Osteoblast (primary cell): ENCODE results near the gene NELFE. TPM values are rescaled to one million over a fixed set of nuclear protein-coding genes. Genes with fewer than 3 reads are reported as not detected.
"Not testable (repeated sequence)": the region's sequence is repeated elsewhere in the genome, so short reads cannot be mapped to it uniquely, and the experiment has no call there.

ENCODE experiments used
- DNase-seq: peaks from one replicate; pipeline ENCODE4 v3.0.0; 2011; ENCODE audit warnings: low spot score, mixed read lengths; ENCODE audit not compliant: insufficient read length; ENCODE audit errors: missing footprints
- H2AFZ ChIP-seq: 2 replicates; pipeline ENCODE4 v1.6.0; 2011; ENCODE audit warnings: mild to moderate bottlenecking, low read length
- H3K27ac ChIP-seq: 2 replicates; pipeline ENCODE4 v1.5.1; 2011; ENCODE audit warnings: mild to moderate bottlenecking, low read depth, low read length, moderate library complexity
- H3K27me3 ChIP-seq: 2 replicates; pipeline ENCODE4 v1.6.0; 2012; ENCODE audit warnings: mild to moderate bottlenecking, control low read depth, inconsistent platforms, low read length, moderate library complexity; ENCODE audit not compliant: insufficient read depth
- H3K36me3 ChIP-seq: 2 replicates; pipeline ENCODE4 v1.5.1; 2011; ENCODE audit warnings: mild to moderate bottlenecking, low read length, control low read depth, moderate library complexity; ENCODE audit not compliant: insufficient read depth
- H3K4me1 ChIP-seq: 2 replicates; pipeline ENCODE4 v1.5.1; 2011; ENCODE audit warnings: mild to moderate bottlenecking, low read length, control low read depth, moderate library complexity; ENCODE audit not compliant: insufficient read depth
- H3K4me2 ChIP-seq: 2 replicates; pipeline ENCODE4 v1.6.0; 2011; ENCODE audit warnings: mild to moderate bottlenecking, low read length; ENCODE audit not compliant: insufficient read depth
- H3K4me3 ChIP-seq: fragments of 200-600 bp; sonication (generic); 3 replicates; pipeline ENCODE4 v1.5.1; 2012; ENCODE audit warnings: mild to moderate bottlenecking, low read length, inconsistent platforms; ENCODE audit not compliant: insufficient read depth
- H3K79me2 ChIP-seq: 2 replicates; pipeline ENCODE4 v1.6.0; 2012; ENCODE audit warnings: mild to moderate bottlenecking, low read length, control low read depth, inconsistent platforms; ENCODE audit not compliant: insufficient read depth
- H3K9me3 ChIP-seq: 2 replicates; pipeline ENCODE4 v1.5.1; 2011; ENCODE audit warnings: low read depth, low read length, control low read depth
- H4K20me1 ChIP-seq: 2 replicates; pipeline ENCODE4 v1.6.0; 2012; ENCODE audit warnings: mild to moderate bottlenecking, low read length, control low read depth; ENCODE audit not compliant: insufficient read depth
- CTCF ChIP-seq: IDR thresholded peaks from 2 replicates; pipeline ENCODE4 v1.5.1; 2011; ENCODE audit warnings: mild to moderate bottlenecking, low read depth, low read length, moderate library complexity; ENCODE audit errors: extremely low read depth
- total RNA-seq: library from RNA; depleted of rRNA; stranded (reverse); fragments of >200 nt; gene quantifications from 2 replicates; pipeline ENCODE4 v1.2.3, GENCODE V29; 2012

The NELFE gene
- total RNA-seq, 1 donor, result 86.5 TPM

- no peak overlapping the region for H3K27ac ChIP-seq
- H4K20me1 ChIP-seq, result peaks cover 2% of the 10 kb centered on the region
- H3K4me1 ChIP-seq, result no peaks in the 10 kb centered on the region
- H2AFZ ChIP-seq, result no peak overlapping the region
- no peak overlapping the region for H3K4me3 ChIP-seq
- peaks cover 8% of the 10 kb centered on the region for H3K36me3 ChIP-seq
- H3K27me3 ChIP-seq, result no peaks in the 10 kb centered on the region
- peaks cover 9% of the 10 kb centered on the region for H3K79me2 ChIP-seq
- H3K9me3 ChIP-seq, result no peaks in the 10 kb centered on the region
- peak; percentile 13 for DNase-seq
- H3K4me2 ChIP-seq, result no peak overlapping the region
- no peak for TF ChIP-seq CTCF
Observed at GRCh38 chr6:31979238-31979898, 20.6 kb upstream of the NELFE start.

DNA sequence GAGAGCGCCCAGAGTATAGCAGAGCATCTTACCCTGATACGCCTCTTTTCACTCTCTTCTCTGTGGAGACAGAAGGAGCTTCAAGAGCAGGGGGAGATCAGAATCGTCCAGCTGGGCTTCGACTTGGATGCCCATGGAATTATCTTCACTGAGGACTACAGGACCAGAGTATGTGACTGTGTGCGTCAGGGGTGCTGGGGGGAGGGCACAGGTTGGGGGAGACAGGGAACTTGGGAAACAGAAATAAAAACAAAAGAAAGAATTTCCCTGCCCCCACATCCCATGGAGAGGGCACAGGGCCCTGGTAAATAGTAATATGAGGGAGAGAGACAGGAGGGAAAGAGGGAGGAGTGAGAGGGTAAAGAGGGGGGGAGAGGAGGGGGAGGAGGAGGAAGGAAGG lies 20.1 kb upstream of the NELFE start:
- Histone ChIP-seq H3K4me1 (no peaks in the 10 kb centered on the region), H3K9me3 (no peaks in the 10 kb centered on the region), H4K20me1 (peaks cover 2% of the 10 kb centered on the region), H3K36me3 (peaks cover 8% of the 10 kb centered on the region), H3K27ac (no peak overlapping the region), H3K79me2 (peaks cover 13% of the 10 kb centered on the region), H3K4me2 (no peak overlapping the region), H2AFZ (no peak overlapping the region), H3K27me3 (no peaks in the 10 kb centered on the region), H3K4me3 (no peak overlapping the region)
- TF ChIP-seq CTCF, result no peak
- DNase-seq, result peak; percentile 34

DNA sequence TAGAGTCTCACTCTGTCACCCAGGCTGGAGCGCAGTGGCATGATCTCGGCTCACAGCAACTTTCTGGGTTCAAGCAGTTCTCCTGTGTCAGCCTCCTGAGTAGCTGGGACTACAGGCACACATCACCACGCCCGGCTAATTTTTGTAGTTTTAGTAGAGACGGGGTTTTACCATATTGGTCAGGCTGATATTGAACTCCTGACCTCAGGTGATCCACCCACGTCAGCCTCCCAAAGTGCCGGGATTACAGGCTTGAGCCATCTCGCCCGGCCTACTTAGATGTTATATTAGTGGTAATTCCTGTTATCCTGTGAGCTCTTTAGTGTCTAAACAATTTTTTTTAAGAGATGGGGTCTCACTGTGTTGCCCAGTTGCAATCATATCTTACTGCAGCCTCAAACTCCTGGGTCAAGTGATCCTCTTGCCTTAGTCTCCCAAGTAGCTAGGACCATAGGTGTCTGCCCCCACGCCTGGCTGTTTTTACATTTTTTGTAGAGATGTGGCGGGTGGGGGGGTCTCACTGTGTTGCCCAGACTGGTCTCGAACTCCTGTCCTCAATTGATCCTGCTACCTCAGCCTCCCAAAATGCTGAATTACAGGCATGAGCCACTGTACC lies 19.2 kb upstream of the NELFE start:
- H4K20me1 ChIP-seq, result peaks cover 2% of the 10 kb centered on the region
- H3K27ac ChIP-seq, result no peak overlapping the region
- H3K79me2 ChIP-seq, result peaks cover 22% of the 10 kb centered on the region
- H3K27me3 ChIP-seq, result no peaks in the 10 kb centered on the region
- no peak for DNase-seq
- H3K4me3 ChIP-seq, result no peak overlapping the region
- H3K4me2 ChIP-seq, result no peak overlapping the region
- H3K4me1 ChIP-seq, result peaks cover 8% of the 10 kb centered on the region
- no peaks in the 10 kb centered on the region for H3K9me3 ChIP-seq
- peaks cover 8% of the 10 kb centered on the region for H3K36me3 ChIP-seq
- no peak for TF ChIP-seq CTCF
- H2AFZ ChIP-seq, result no peak overlapping the region

DNA sequence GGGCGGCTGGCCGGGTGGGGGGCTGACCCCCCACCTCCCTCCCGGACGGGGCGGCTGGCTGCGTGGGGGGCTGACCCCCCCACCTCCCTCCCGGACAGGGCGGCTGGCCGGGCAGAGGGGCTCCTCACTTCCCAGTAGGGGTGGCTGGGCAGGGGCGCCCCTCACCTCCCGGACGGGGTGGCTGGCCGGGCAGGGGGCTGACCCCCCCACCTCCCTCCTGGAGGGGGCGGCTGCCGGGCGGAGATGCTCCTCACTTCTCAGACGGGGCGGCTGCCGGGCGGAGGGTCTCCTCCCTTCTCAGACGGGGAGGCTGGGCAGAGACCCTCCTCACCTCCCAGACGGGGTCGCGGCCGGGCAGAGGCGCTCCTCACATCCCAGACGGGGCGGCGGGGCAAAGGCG lies 17.3 kb upstream of the NELFE start:
- Histone ChIP-seq H3K79me2 (peaks cover 34% of the 10 kb centered on the region), H3K4me1 (peaks cover 15% of the 10 kb centered on the region)
- not testable (repeated sequence) for H3K27me3 ChIP-seq, H3K4me3 ChIP-seq, H4K20me1 ChIP-seq, H3K9me3 ChIP-seq, H3K27ac ChIP-seq, H3K36me3 ChIP-seq, H2AFZ ChIP-seq, DNase-seq, H3K4me2 ChIP-seq
